ENCODE results near the gene HMGB1.

The HMGB1 gene

GRCh38 chr13:30465593-30466357 is at the start of gene HMGB1:
Gene HMGB1, minus strand, starts transcription at chr13:30465936. Its CDS starts 2,256 bp downstream, at chr13:30463680.
- no peak; the same call in 1 of the 2 replicates for TF ChIP-seq GATA2 (IDR thresholded peaks at IDR 0.05; ENCODE audit: low read depth, low read length)
- no peak for TF ChIP-seq GATA3 (IDR thresholded peaks at IDR 0.05; ENCODE audit: low read depth, low read length)

DNA sequence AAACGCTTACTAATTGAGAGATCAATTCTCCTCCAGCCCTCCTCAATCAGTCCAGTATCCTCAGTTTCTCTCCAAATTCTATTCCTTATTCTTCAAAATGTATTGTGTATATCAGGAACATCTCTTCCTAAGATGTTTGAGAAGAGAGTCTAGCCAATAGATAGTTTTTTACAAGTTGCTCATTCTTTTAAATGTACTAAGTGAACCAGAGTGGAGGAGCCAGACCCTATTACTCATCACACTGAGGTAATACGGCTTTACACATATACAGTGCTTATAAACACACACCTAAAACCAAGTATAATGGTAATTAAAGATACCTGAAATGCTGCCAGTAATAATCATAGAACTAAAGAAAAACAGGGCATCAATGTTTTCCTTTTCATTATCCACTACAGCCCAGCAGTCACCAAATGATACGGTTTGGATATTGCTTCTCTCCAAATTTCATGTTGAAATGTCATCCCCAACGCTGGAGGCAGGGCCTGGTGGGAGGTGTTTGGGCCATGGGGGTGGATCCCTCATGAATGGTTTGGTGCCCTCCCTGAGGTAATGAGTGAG is 45.2 kb upstream of the HMGB1 start:
- TF ChIP-seq GATA2 (IDR thresholded peaks at IDR 0.05; ENCODE audit: low read depth, low read length) = no peak
- TF ChIP-seq GATA3 (IDR thresholded peaks at IDR 0.05; ENCODE audit: low read depth, low read length) = no peak

DNA sequence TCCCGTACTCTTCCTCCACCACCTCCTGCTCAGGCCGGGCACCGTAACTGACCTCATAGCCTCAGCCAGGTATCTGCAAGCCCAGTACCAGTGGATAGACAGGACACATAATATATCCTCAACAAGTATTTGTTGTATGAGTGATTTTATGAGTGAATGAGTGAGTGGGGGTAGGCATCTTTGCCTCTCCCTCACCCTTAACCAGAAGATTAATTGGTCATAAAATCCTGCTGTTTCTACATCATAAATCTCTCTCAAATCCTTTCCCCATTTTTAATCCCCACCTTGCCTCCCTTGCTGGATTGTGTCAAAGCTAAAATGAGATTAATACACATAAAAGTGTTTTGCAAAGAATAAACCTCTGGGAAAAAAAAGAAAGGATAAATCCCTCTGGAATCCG is 44.4 kb upstream of the HMGB1 start:
- no peak for TF ChIP-seq GATA2 (IDR thresholded peaks at IDR 0.05; ENCODE audit: low read depth, low read length)
- TF ChIP-seq GATA3 (IDR thresholded peaks at IDR 0.05; ENCODE audit: low read depth, low read length) = no peak

- TF ChIP-seq GATA2 (IDR thresholded peaks at IDR 0.05; ENCODE audit: low read depth, low read length) (no peak), GATA3 (IDR thresholded peaks at IDR 0.05; ENCODE audit: low read depth, low read length) (no peak)
These were observed 43.7 kb upstream of the HMGB1 start for GRCh38 chr13:30509254-30510050.

DNA sequence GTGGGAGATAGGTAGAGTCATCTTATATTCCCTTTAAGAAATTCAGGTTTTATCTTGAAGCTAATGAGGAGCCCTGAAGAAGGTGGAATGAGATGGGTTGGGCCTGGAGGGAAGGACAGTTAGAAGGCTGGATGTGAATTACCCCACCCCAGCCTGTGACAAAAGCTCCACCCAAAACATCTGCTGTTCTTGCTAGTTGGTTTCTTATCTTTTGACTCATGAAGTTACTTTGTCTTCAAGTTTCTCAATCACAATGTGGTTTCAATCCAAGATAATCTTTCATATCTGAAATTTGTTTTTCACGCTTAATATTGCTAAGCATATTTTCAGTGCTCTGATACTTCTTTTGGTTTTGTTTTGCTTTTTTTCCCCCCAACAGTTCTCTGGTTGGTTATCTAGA is 38.3 kb upstream of the HMGB1 start:
- no peak for TF ChIP-seq GATA2 (IDR thresholded peaks at IDR 0.05; ENCODE audit: low read depth, low read length)
- no peak for TF ChIP-seq GATA3 (IDR thresholded peaks at IDR 0.05; ENCODE audit: low read depth, low read length)

DNA sequence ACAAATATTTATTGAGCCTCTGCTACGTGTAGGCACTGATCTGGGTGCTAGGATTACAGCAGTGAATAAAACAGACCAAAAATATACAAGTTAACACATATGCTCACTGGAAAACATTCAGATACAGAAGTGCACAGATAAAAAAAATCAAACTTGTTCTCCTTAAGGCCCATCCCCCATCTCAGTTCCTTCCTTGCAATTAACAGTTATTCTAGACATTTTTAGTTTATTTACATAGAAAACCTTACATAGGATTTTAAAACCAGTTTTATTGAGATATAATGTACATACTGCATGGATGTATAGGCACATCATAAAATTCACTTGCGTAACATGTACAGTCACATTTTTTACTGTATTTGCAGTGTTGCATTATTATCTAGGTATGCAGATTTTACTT is 36.5 kb upstream of the HMGB1 start:
- TF ChIP-seq GATA2 (IDR thresholded peaks at IDR 0.05; ENCODE audit: low read depth, low read length) (no peak), GATA3 (IDR thresholded peaks at IDR 0.05; ENCODE audit: low read depth, low read length) (no peak)

DNA sequence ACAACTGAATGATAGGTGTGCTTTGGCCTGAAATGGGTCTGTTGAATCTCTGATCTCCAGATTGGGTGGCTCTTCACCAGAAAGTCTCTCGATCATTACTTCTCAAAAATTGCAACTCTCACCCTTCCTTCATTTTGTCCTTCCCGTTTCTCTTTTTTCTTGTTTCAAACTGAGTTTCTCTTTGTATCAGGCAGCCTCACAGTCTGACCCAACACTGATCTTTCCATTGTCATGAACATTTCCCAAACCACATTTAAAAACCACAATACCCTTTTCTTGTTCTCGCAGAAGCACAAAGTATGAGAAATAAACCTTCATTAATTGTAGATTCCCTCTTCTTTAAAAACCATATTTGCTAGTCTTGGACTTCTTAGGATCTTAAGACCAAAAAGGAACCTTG is 33.6 kb upstream of the HMGB1 start:
- TF ChIP-seq GATA2 (IDR thresholded peaks at IDR 0.05; ENCODE audit: low read depth, low read length) (no peak), GATA3 (IDR thresholded peaks at IDR 0.05; ENCODE audit: low read depth, low read length) (no peak)

GRCh38 chr13:30496147-30496546 is 30.4 kb upstream of the HMGB1 start:
- no peak for TF ChIP-seq GATA3 (IDR thresholded peaks at IDR 0.05; ENCODE audit: low read depth, low read length)
- no peak for TF ChIP-seq GATA2 (IDR thresholded peaks at IDR 0.05; ENCODE audit: low read depth, low read length)

GRCh38 chr13:30495746-30496145 is 30.0 kb upstream of the HMGB1 start:
- TF ChIP-seq GATA2 (IDR thresholded peaks at IDR 0.05; ENCODE audit: low read depth, low read length) (no peak), GATA3 (IDR thresholded peaks at IDR 0.05; ENCODE audit: low read depth, low read length) (no peak)

- TF ChIP-seq GATA3 (IDR thresholded peaks at IDR 0.05; ENCODE audit: low read depth, low read length) (no peak), GATA2 (IDR thresholded peaks at IDR 0.05; ENCODE audit: low read depth, low read length) (no peak)
These were observed 28.1 kb upstream of the HMGB1 start for GRCh38 chr13:30493658-30494381.

DNA sequence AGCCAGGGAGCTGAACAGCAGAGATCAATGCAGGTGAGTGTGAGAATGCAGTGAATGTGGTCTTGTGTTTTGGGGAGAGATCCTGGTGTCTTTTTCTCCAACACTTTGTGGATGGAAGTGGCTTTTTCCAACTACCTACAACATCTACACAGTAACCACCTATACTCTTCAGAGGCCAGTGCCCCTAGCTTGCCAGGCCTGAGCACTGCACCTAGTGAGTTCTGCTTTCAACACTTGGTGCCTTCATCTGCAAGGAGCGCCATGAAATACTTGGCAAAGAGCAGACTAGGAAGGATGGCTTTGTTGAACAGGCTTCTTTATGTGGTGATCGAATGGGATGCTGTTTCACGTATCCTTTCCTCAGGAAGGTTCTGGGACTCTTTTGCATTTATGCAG is 21.3 kb upstream of the HMGB1 start:
- TF ChIP-seq GATA3 (IDR thresholded peaks at IDR 0.05; ENCODE audit: low read depth, low read length) (no peak), GATA2 (IDR thresholded peaks at IDR 0.05; ENCODE audit: low read depth, low read length) (no peak)

GRCh38 chr13:30486230-30487074 is 20.7 kb upstream of the HMGB1 start:
- TF ChIP-seq GATA3 (IDR thresholded peaks at IDR 0.05; ENCODE audit: low read depth, low read length) (no peak), GATA2 (IDR thresholded peaks at IDR 0.05; ENCODE audit: low read depth, low read length) (no peak)

GRCh38 chr13:30481241-30481760 is 15.6 kb upstream of the HMGB1 start:
- no peak for TF ChIP-seq GATA3 (IDR thresholded peaks at IDR 0.05; ENCODE audit: low read depth, low read length)
- no peak for TF ChIP-seq GATA2 (IDR thresholded peaks at IDR 0.05; ENCODE audit: low read depth, low read length)

All from SH-SY5Y (cell line).